H9 (cell line): Measurements from ENCODE around the gene ADGRB3. TPM values are rescaled to one million over a fixed set of nuclear protein-coding genes. Genes with fewer than 3 reads are reported as not detected.

Experiments used
- DNase-seq: peaks from one replicate; pipeline ENCODE4 v3.0.0-alpha.2; 2017
- H2AFZ ChIP-seq: one replicate; pipeline ENCODE4 v1.6.1; 2013; ENCODE audit warnings: mild to moderate bottlenecking, low read length, control low read depth, moderate library complexity
- H2AK5ac ChIP-seq: 2 replicates; pipeline ENCODE4 v1.6.1; 2013; ENCODE audit warnings: low read length, control low read depth, mixed read lengths; ENCODE audit not compliant: insufficient read length
- H2BK120ac ChIP-seq: one replicate; pipeline ENCODE4 v1.6.1; 2013; ENCODE audit warnings: low read depth, mild to moderate bottlenecking, low read length, control low read depth, inconsistent platforms; ENCODE audit not compliant: poor library complexity, severe bottlenecking
- H2BK12ac ChIP-seq: 2 replicates; pipeline ENCODE4 v1.6.1; 2013; ENCODE audit warnings: low read length, control low read depth, mixed read lengths, low read depth; ENCODE audit not compliant: insufficient read length
- H2BK15ac ChIP-seq: 2 replicates; pipeline ENCODE4 v1.6.1; 2013; ENCODE audit warnings: low read depth, low read length, control low read depth
- H2BK20ac ChIP-seq: one replicate; pipeline ENCODE4 v1.6.1; 2013; ENCODE audit warnings: low read depth, mild to moderate bottlenecking, low read length, control low read depth, inconsistent platforms; ENCODE audit not compliant: poor library complexity, severe bottlenecking
- H2BK5ac ChIP-seq: 2 replicates; pipeline ENCODE4 v1.6.1; 2013; ENCODE audit warnings: low read length, control low read depth, mixed read lengths; ENCODE audit not compliant: insufficient read length
- H3K14ac ChIP-seq: 2 replicates; pipeline ENCODE4 v1.6.1; 2013; ENCODE audit warnings: low read length, control low read depth; ENCODE audit not compliant: insufficient read depth
- H3K18ac ChIP-seq: 2 replicates; pipeline ENCODE4 v1.6.1; 2013; ENCODE audit warnings: low read depth, mild to moderate bottlenecking, mixed read lengths, low read length, control low read depth; ENCODE audit not compliant: insufficient read length
- H3K23ac ChIP-seq: 2 replicates; pipeline ENCODE4 v1.6.1; 2013; ENCODE audit warnings: low read length, control low read depth, mixed read lengths, low read depth; ENCODE audit not compliant: insufficient read length
- H3K23me2 ChIP-seq: 2 replicates; pipeline ENCODE4 v1.6.1; 2013; ENCODE audit warnings: low read depth, mild to moderate bottlenecking, mixed read lengths, low read length, control low read depth; ENCODE audit not compliant: insufficient read length, poor library complexity, severe bottlenecking
- H3K27ac ChIP-seq: 2 replicates; pipeline ENCODE4 v1.5.1; 2013; ENCODE audit warnings: low read length, control low read depth, mixed read lengths, low read depth; ENCODE audit not compliant: insufficient read length
- H3K27me3 ChIP-seq: 2 replicates; pipeline ENCODE4 v1.6.1; 2013; ENCODE audit warnings: low read length, control low read depth, inconsistent platforms; ENCODE audit not compliant: insufficient read depth
- H3K4ac ChIP-seq: 2 replicates; pipeline ENCODE4 v1.6.1; 2013; ENCODE audit warnings: low read depth, mild to moderate bottlenecking, control low read depth, inconsistent platforms, low read length, moderate library complexity
- H3K4me1 ChIP-seq: 2 replicates; pipeline ENCODE4 v1.6.1; 2013; ENCODE audit warnings: low read length, control low read depth, inconsistent platforms; ENCODE audit not compliant: insufficient read depth
- H3K4me2 ChIP-seq: 2 replicates; pipeline ENCODE4 v1.6.1; 2013; ENCODE audit warnings: low read length, control low read depth, mixed read lengths; ENCODE audit not compliant: insufficient read length, insufficient read depth
- H3K56ac ChIP-seq: 2 replicates; pipeline ENCODE4 v1.6.1; 2013; ENCODE audit warnings: low read depth, mild to moderate bottlenecking, mixed read lengths, low read length, control low read depth; ENCODE audit not compliant: insufficient read length
- H3K79me1 ChIP-seq: 2 replicates; pipeline ENCODE4 v1.6.1; 2013; ENCODE audit warnings: low read depth, mild to moderate bottlenecking, moderate library complexity, low read length, control low read depth, inconsistent platforms; ENCODE audit not compliant: insufficient read depth, poor library complexity, severe bottlenecking
- H3K79me2 ChIP-seq: 2 replicates; pipeline ENCODE4 v1.6.1; 2013; ENCODE audit warnings: low read length, control low read depth, inconsistent platforms; ENCODE audit not compliant: insufficient read depth
- H3K9ac ChIP-seq: 2 replicates; pipeline ENCODE4 v1.6.1; 2013; ENCODE audit warnings: low read length, control low read depth, mixed read lengths; ENCODE audit not compliant: insufficient read length; ENCODE audit errors: extremely low read depth
- H3K9me3 ChIP-seq: one replicate; pipeline ENCODE4 v1.6.1; 2013; ENCODE audit warnings: low read depth, low read length, inconsistent platforms; ENCODE audit not compliant: control insufficient read depth
- H3T11ph ChIP-seq: one replicate; pipeline ENCODE4 v1.6.1; 2013; ENCODE audit warnings: mild to moderate bottlenecking, low read length, control low read depth, inconsistent platforms
- H4K20me1 ChIP-seq: one replicate; pipeline ENCODE4 v1.6.1; 2013; ENCODE audit not compliant: control insufficient read depth, insufficient read length, insufficient read depth
- H4K5ac ChIP-seq: 2 replicates; pipeline ENCODE4 v1.6.1; 2013; ENCODE audit warnings: low read depth, mild to moderate bottlenecking, mixed read lengths, low read length, control low read depth; ENCODE audit not compliant: insufficient read length
- H4K8ac ChIP-seq: replicated peaks from 2 replicates; pipeline ENCODE4 v1.6.1; 2013; ENCODE audit warnings: low read length, control low read depth, mixed read lengths, low read depth; ENCODE audit not compliant: insufficient read length
- H4K91ac ChIP-seq: 2 replicates; pipeline ENCODE4 v1.6.1; 2013; ENCODE audit warnings: low read depth, mild to moderate bottlenecking, moderate library complexity, mixed read lengths, low read length, control low read depth; ENCODE audit not compliant: insufficient read length
- H3K27ac Mint-ChIP-seq, 3 experiments: 2 replicates in 2 of 3; 3 replicates in 1 of 3; pipeline ENCODE4 v1.8.0; 2020 to 2021; ENCODE audit warnings: mixed read lengths in 3 of 3, mild to moderate bottlenecking in 1 of 3, moderate library complexity in 1 of 3
- H3K27me3 Mint-ChIP-seq: 2 replicates; pipeline ENCODE4 v1.8.0; 2021; ENCODE audit warnings: low read depth, mild to moderate bottlenecking, moderate library complexity, mixed read lengths
- H3K36me3 Mint-ChIP-seq, 3 experiments: 2 replicates in 2 of 3; 3 replicates in 1 of 3; pipeline ENCODE4 v1.8.0; 2020 to 2021; ENCODE audit warnings: low read depth in 3 of 3, mixed read lengths in 3 of 3; ENCODE audit not compliant: insufficient read depth in 1 of 3
- H3K4me1 Mint-ChIP-seq, 2 experiments: 2 replicates each; pipeline ENCODE4 v1.8.0; 2020; ENCODE audit warnings: mixed read lengths in 2 of 2
- H3K4me3 Mint-ChIP-seq, 2 experiments: 2 replicates in 1 of 2; 3 replicates in 1 of 2; pipeline ENCODE4 v1.8.0; 2020 to 2021; ENCODE audit warnings: mild to moderate bottlenecking in 2 of 2, mixed read lengths in 2 of 2, moderate library complexity in 1 of 2
- H3K9me3 Mint-ChIP-seq, 2 experiments: 2 replicates in 1 of 2; 3 replicates in 1 of 2; pipeline ENCODE4 v1.8.0; 2020; ENCODE audit warnings: mild to moderate bottlenecking in 2 of 2, mixed read lengths in 2 of 2, moderate library complexity in 1 of 2
- CTCF ChIP-seq: fragments of 200-600 bp; sonication (generic); conservative IDR thresholded peaks from 3 replicates; pipeline ENCODE4 v1.8.0; 2021; ENCODE audit warnings: antibody characterized with exemption, mild to moderate bottlenecking
- WGBS: extraction: QIAGEN DNeasy Blood & Tissue Kit; methylation state at CpG from one replicate; pipeline ENCODE4 v1.1.7; 2013; ENCODE audit warnings: missing lambda C conversion rate, low lambda C conversion rate, mixed read lengths; ENCODE audit not compliant: insufficient read length; ENCODE audit errors: extremely low coverage; 5-methylcytosine and 5-hydroxymethylcytosine counted together
- total RNA-seq: library from RNA; stranded (reverse); gene quantifications from 2 replicates; pipeline ENCODE4 v1.2.1, GENCODE V29; 2021

The ADGRB3 gene
- total RNA-seq, 1 experiment from 2014 or later, result 0.37 TPM

- WGBS, result no CpG with 5 or more reads among the region's 6 CpGs
- peaks cover 3 to 26% (median 11%) of the 10 kb centered on the region in 3 experiments for H3K36me3 Mint-ChIP-seq
Observed at GRCh38 chr6:69145062-69145461, 510.0 kb downstream of the ADGRB3 start.

More at GRCh38 chr6:69145062-69145461, 510.0 kb downstream of the ADGRB3 start:
- TF ChIP-seq CTCF, result no peak
- no peak overlapping the region for H3K4ac ChIP-seq
- no peaks in the 10 kb centered on the region for H3K4me1 ChIP-seq
- H2BK15ac ChIP-seq, result no peak overlapping the region
- H2AFZ ChIP-seq, result no peak overlapping the region
- H3K79me1 ChIP-seq, result no peaks in the 10 kb centered on the region
- H2BK5ac ChIP-seq, result no peak overlapping the region
- H2BK12ac ChIP-seq, result no peak overlapping the region
- H3K27me3 ChIP-seq, result no peaks in the 10 kb centered on the region
- no peak overlapping the region for H3K4me2 ChIP-seq
- no peak overlapping the region for H2BK20ac ChIP-seq
- no peak overlapping the region for H3K27ac ChIP-seq
- H3K9ac ChIP-seq, result no peak overlapping the region
- H2BK120ac ChIP-seq, result no peak overlapping the region
- H3K9me3 ChIP-seq, result no peaks in the 10 kb centered on the region
- H3K23ac ChIP-seq, result no peak overlapping the region
- H4K20me1 ChIP-seq, result no peaks in the 10 kb centered on the region
- no peak overlapping the region for H4K8ac ChIP-seq
- no peak overlapping the region for H3K4me3 Mint-ChIP-seq
- no peak overlapping the region for H3K27ac Mint-ChIP-seq
- no peak overlapping the region for H2AK5ac ChIP-seq
- no peaks in the 10 kb centered on the region for H3K4me1 Mint-ChIP-seq
- no peak for DNase-seq
- H3K9me3 Mint-ChIP-seq, result peaks cover 19 to 23% of the 10 kb centered on the region in 2 experiments
- H3K79me2 ChIP-seq, result no peaks in the 10 kb centered on the region
- H3K23me2 ChIP-seq, result no peaks in the 10 kb centered on the region
- no peaks in the 10 kb centered on the region for H3K27me3 Mint-ChIP-seq
- H3T11ph ChIP-seq, result no peak overlapping the region
- no peak overlapping the region for H3K56ac ChIP-seq
- no peak overlapping the region for H3K14ac ChIP-seq
- no peak overlapping the region for H4K5ac ChIP-seq
- no peak overlapping the region for H3K18ac ChIP-seq
- no peak overlapping the region for H4K91ac ChIP-seq
